SK-N-SH (cell line): ENCODE measurements around the gene KRAS. TPM values are rescaled to one million over a fixed set of nuclear protein-coding genes. Genes with fewer than 3 reads are reported as not detected.

Experiments used
- CTCF ChIA-PET: fragments of 300-600, 350-600 bp; formaldehyde crosslinking; extraction: SDS; loops from one replicate; lab custom pipeline; 2021; lab: Yijun Ruan, JAX
- POLR2A ChIA-PET: fragments of 350-600 bp; sonication (Branson Sonifier 250); formaldehyde crosslinking; extraction: SDS; loops from one replicate; lab custom pipeline; 2020; ENCODE audit warnings: antibody characterized with exemption, inconsistent platforms; lab: Yijun Ruan, JAX
- DNase-seq: peaks from one replicate; pipeline ENCODE4 v3.0.0; 2012
- H2AFZ ChIP-seq: fragments of 200-600 bp; sonication (generic); 2 replicates; pipeline ENCODE4 v1.8.1; 2016; ENCODE audit warnings: antibody characterized with exemption, mild to moderate bottlenecking, low read depth
- H3F3A ChIP-seq: fragments of 200-600 bp; sonication (generic); replicated peaks from 2 replicates; pipeline ENCODE3; 2016; ENCODE audit warnings: antibody characterized with exemption, mild to moderate bottlenecking; ENCODE audit not compliant: insufficient read depth
- H3K27ac ChIP-seq, 2 experiments: fragments of 200-500 bp in 1 of 2; fragments of 200-600 bp in 1 of 2; sonication (Bioruptor generic) in 1 of 2; sonication (generic), shearing (Covaris generic) in 1 of 2; 2 replicates each; pipeline versions ENCODE4 v1.5.1 to v1.6.1; 2014 to 2016; ENCODE audit warnings: low read depth in 2 of 2, inconsistent platforms in 1 of 2, low read length in 1 of 2, mild to moderate bottlenecking in 1 of 2, mixed read lengths in 1 of 2
- H3K27me3 ChIP-seq: fragments of 200-600 bp; sonication (generic), shearing (Covaris generic); 2 replicates; pipeline ENCODE4 v1.6.1; 2016; ENCODE audit warnings: mixed run types; ENCODE audit not compliant: insufficient read depth
- H3K36me3 ChIP-seq, 2 experiments: fragments of 200-500 bp in 1 of 2; fragments of 200-600 bp in 1 of 2; sonication (Bioruptor generic) in 1 of 2; sonication (generic) in 1 of 2; replicated peaks in 1 of 2; 2 replicates each; pipeline versions ENCODE3 to v1.5.1; 2014 to 2016; ENCODE audit warnings: low read length in 1 of 2, mild to moderate bottlenecking in 1 of 2; ENCODE audit not compliant: insufficient read depth in 2 of 2, control insufficient read depth in 1 of 2
- H3K4me1 ChIP-seq, 2 experiments: fragments of 200-500 bp in 1 of 2; fragments of 200-600 bp in 1 of 2; sonication (Bioruptor generic) in 1 of 2; sonication (generic), shearing (Covaris generic) in 1 of 2; 2 replicates each; pipeline versions ENCODE4 v1.5.1 to v1.6.1; 2014 to 2016; ENCODE audit warnings: low read depth in 1 of 2, low read length in 1 of 2, mixed run types in 1 of 2; ENCODE audit not compliant: insufficient read depth in 2 of 2, control insufficient read depth in 1 of 2
- H3K4me2 ChIP-seq: fragments of 200-600 bp; sonication (generic), shearing (Covaris generic); 2 replicates; pipeline ENCODE4 v1.6.1; 2017; ENCODE audit warnings: mixed run types
- H3K4me3 ChIP-seq, 2 experiments: fragments of 200-500 bp in 1 of 2; fragments of 200-600 bp in 1 of 2; sonication (Bioruptor generic) in 1 of 2; sonication (generic), shearing (Covaris generic) in 1 of 2; 2 replicates each; pipeline versions ENCODE4 v1.5.1 to v1.8.1; 2014 to 2016; ENCODE audit warnings: low read depth in 2 of 2, inconsistent platforms in 1 of 2, low read length in 1 of 2, mild to moderate bottlenecking in 1 of 2, mixed read lengths in 1 of 2, moderate library complexity in 1 of 2
- H3K79me2 ChIP-seq: fragments of 200-600 bp; sonication (generic); 2 replicates; pipeline ENCODE4 v1.8.1; 2017; ENCODE audit warnings: mild to moderate bottlenecking; ENCODE audit not compliant: insufficient read depth
- H3K9ac ChIP-seq: fragments of 200-600 bp; sonication (generic); 2 replicates; pipeline ENCODE4 v1.6.1; 2017; ENCODE audit warnings: mixed run types
- H3K9me2 ChIP-seq: fragments of 200-600 bp; sonication (generic); 2 replicates; pipeline ENCODE4 v1.6.1; 2017; ENCODE audit warnings: mixed run types
- H3K9me3 ChIP-seq: fragments of 200-600 bp; sonication (generic); 2 replicates; pipeline ENCODE4 v1.6.1; 2017; ENCODE audit warnings: mixed run types, mild to moderate bottlenecking, moderate library complexity
- H4K20me1 ChIP-seq: fragments of 200-600 bp; sonication (generic); 2 replicates; pipeline ENCODE4 v1.6.1; 2017; ENCODE audit warnings: mild to moderate bottlenecking, mixed run types; ENCODE audit not compliant: insufficient read depth
- CHD2 ChIP-seq: fragments of 150-350 bp; IDR thresholded peaks from 2 replicates; pipeline ENCODE4 v1.6.1; 2018; ENCODE audit warnings: low read length; ENCODE audit not compliant: partially characterized antibody
- EZH2phosphoT487 ChIP-seq: fragments of 200-600 bp; sonication (generic); IDR thresholded peaks from 2 replicates; pipeline ENCODE4 v1.6.1; 2017; ENCODE audit warnings: low read depth, mixed run types, mild to moderate bottlenecking, antibody characterized with exemption, moderate library complexity, borderline replicate concordance
- FOSL2 ChIP-seq: IDR thresholded peaks from 2 replicates; pipeline ENCODE4 v1.4.0; 2012; ENCODE audit warnings: low read depth, mild to moderate bottlenecking, moderate library complexity, borderline replicate concordance
- FOXM1 ChIP-seq: IDR thresholded peaks from 2 replicates; pipeline ENCODE4 v1.4.0; 2012; ENCODE audit warnings: low read depth, mild to moderate bottlenecking
- GABPA ChIP-seq: IDR thresholded peaks from 2 replicates; pipeline ENCODE4 v1.4.0; 2012; ENCODE audit warnings: low read depth, mild to moderate bottlenecking
- GATA2 ChIP-seq: sonication (generic); formaldehyde crosslinking; IDR thresholded peaks from 2 replicates; pipeline ENCODE4 v1.5.0; 2020; ENCODE audit warnings: mild to moderate bottlenecking, missing genetic modification reagents
- IRF3 ChIP-seq: fragments of 150-350 bp; IDR thresholded peaks from 2 replicates; pipeline ENCODE4 v1.6.1; 2016; ENCODE audit warnings: mild to moderate bottlenecking, low read depth, low read length
- JUND ChIP-seq: IDR thresholded peaks from 2 replicates; pipeline ENCODE4 v1.4.0; 2012
- MAX ChIP-seq: IDR thresholded peaks from 2 replicates; pipeline ENCODE4 v1.4.0; 2012; ENCODE audit warnings: low read depth
- MXI1 ChIP-seq: IDR thresholded peaks from 2 replicates; pipeline ENCODE4 v1.6.1; 2012; ENCODE audit warnings: mild to moderate bottlenecking, low read depth, low read length, improper control_type of control experiment
- NFIC ChIP-seq: IDR thresholded peaks from 2 replicates; pipeline ENCODE4 v1.4.0; 2012; ENCODE audit warnings: borderline replicate concordance
- NRF1 ChIP-seq: IDR thresholded peaks from 2 replicates; pipeline ENCODE4 v1.6.1; 2012; ENCODE audit warnings: low read depth, mild to moderate bottlenecking, low read length
- PBX3 ChIP-seq: IDR thresholded peaks from 2 replicates; pipeline ENCODE4; 2012
- POLR2AphosphoS5 ChIP-seq: IDR thresholded peaks from 2 replicates; pipeline ENCODE4 v1.6.1; 2012; ENCODE audit warnings: low read depth, low read length
- RCOR1 ChIP-seq: fragments of 150-350 bp; IDR thresholded peaks from 2 replicates; pipeline ENCODE4 v1.6.1; 2017; ENCODE audit warnings: antibody characterized with exemption, low read length
- SMC3 ChIP-seq: IDR thresholded peaks from 2 replicates; pipeline ENCODE4 v1.6.1; 2012; ENCODE audit warnings: low read depth, low read length, improper control_type of control experiment
- TCF12 ChIP-seq: IDR thresholded peaks from 2 replicates; pipeline ENCODE4 v1.4.0; 2012
- TEAD4 ChIP-seq: IDR thresholded peaks from 2 replicates; pipeline ENCODE4 v1.4.0; 2012; ENCODE audit warnings: mild to moderate bottlenecking, borderline replicate concordance; ENCODE audit not compliant: insufficient read depth
- USF2 ChIP-seq: fragments of 150-350 bp; IDR thresholded peaks from 2 replicates; pipeline ENCODE4 v1.6.1; 2017; ENCODE audit warnings: antibody characterized with exemption, low read length, low read depth, borderline replicate concordance
- YY1 ChIP-seq: IDR thresholded peaks from 2 replicates; pipeline ENCODE4 v1.4.0; 2012; ENCODE audit warnings: low read depth, mild to moderate bottlenecking
- WGBS: methylation state at CpG from one replicate; pipeline ENCODE4 v1.1.6; 2017; ENCODE audit warnings: low lambda C conversion rate; 5-methylcytosine and 5-hydroxymethylcytosine counted together
- polyA plus RNA-seq, 3 experiments: library from polyadenylated mRNA; depleted of rRNA; stranded (reverse); fragments of >200 nt; gene quantifications; 2 replicates each; pipeline ENCODE4 v1.2.3, GENCODE V29; 2012

Gene KRAS
- polyA plus RNA-seq, 1 of the 3 experiments (the other 2 are of a cell fraction) = 8.0 TPM

GRCh38 chr12:25190793-25191192 lies 59.9 kb downstream of the KRAS start:
- H3K9me3 ChIP-seq = no peaks in the 10 kb centered on the region
- DNase-seq = no peak
- H3K27ac ChIP-seq = no peak overlapping the region
- no peaks in the 10 kb centered on the region for H3K9me2 ChIP-seq
- H3K4me2 ChIP-seq = no peak overlapping the region
- H3K9ac ChIP-seq = no peak overlapping the region
- H3F3A ChIP-seq = peaks cover 32% of the 10 kb centered on the region
- no peaks in the 10 kb centered on the region for H3K36me3 ChIP-seq
- no peaks in the 10 kb centered on the region for H4K20me1 ChIP-seq
- 85% methylated on average over 6 of the region's 6 CpGs for whole genome bisulfite sequencing
- TF ChIP-seq PBX3 (no peak), YY1 (no peak), GATA2 (CRISPR knock-in tag) (no peak), MAX (no peak), USF2 (no peak), CHD2 (no peak), IRF3 (no peak), MXI1 (no peak), TCF12 (no peak), RCOR1 (no peak), SMC3 (no peak), FOSL2 (no peak), JUND (no peak), POLR2AphosphoS5 (no peak), TEAD4 (no peak), FOXM1 (no peak)
- no peak overlapping the region for H3K4me3 ChIP-seq
- ChIA-PET CTCF (interaction anchor here (1.2 kb wide), 1 partner anchor 50 kb away, joined by 3 read pairs; no protein-coding TSS in a partner anchor), POLR2A (no interaction called here)
- H3K4me1 ChIP-seq = peaks cover 2 to 18% of the 10 kb centered on the region in 2 experiments
- H3K79me2 ChIP-seq = peaks cover 2% of the 10 kb centered on the region; the same call in 1 of the 2 replicates
- H3K27me3 ChIP-seq = no peaks in the 10 kb centered on the region
- no peak overlapping the region for H2AFZ ChIP-seq

GRCh38 chr12:25189656-25190055 lies 61.1 kb downstream of the KRAS start:
- Histone ChIP-seq H2AFZ (no peak overlapping the region), H3K9ac (no peak overlapping the region), H3K36me3 (no peaks in the 10 kb centered on the region), H3K4me2 (peak overlapping the region; percentile 43; the same call in 1 of the 2 replicates), H3K4me1 (peaks cover 1 to 18% of the 10 kb centered on the region in 2 experiments), H3K9me2 (no peaks in the 10 kb centered on the region), H3K4me3 (no peak overlapping the region), H3K27me3 (no peaks in the 10 kb centered on the region), H3K27ac (peak overlapping the region in 1 of 2 experiments; percentile 69; a peak in 1 of 4 replicates), H4K20me1 (no peaks in the 10 kb centered on the region), H3K9me3 (no peaks in the 10 kb centered on the region), H3K79me2 (no peaks in the 10 kb centered on the region), H3F3A (peaks cover 31% of the 10 kb centered on the region)
- CTCF ChIA-PET = interaction anchor here (1.1 kb wide), 1 partner anchor 34 kb away, joined by 3 read pairs; no protein-coding TSS in a partner anchor
- no peak for DNase-seq
- POLR2A ChIA-PET = no interaction called here
- TF ChIP-seq GABPA = no peak
- TF ChIP-seq FOXM1 = no peak
- no peak for TF ChIP-seq NFIC
- TF ChIP-seq POLR2AphosphoS5 = no peak
- TF ChIP-seq NRF1 = no peak
- TF ChIP-seq EZH2phosphoT487 = no peak
- no peak for TF ChIP-seq YY1
